Caco-2 (cell line): Measurements from ENCODE around the gene CNKSR3. TPM values are rescaled to one million over a fixed set of nuclear protein-coding genes. Genes with fewer than 3 reads are reported as not detected.

ENCODE experiments used
- BruUV-seq: library from RNA; stranded (reverse); fragments of 400-500 nt; replicated peaks from 2 replicates; lab custom pipeline; 2021; lab: Mats Ljungman, UMichigan
- CTCF ChIA-PET: fragments of 300-600 bp; sonication (Branson Sonifier 250); formaldehyde crosslinking; loops from one replicate; lab custom pipeline; 2022; ENCODE audit warnings: antibody characterized with exemption; lab: Charles Lee
- POLR2A ChIA-PET: fragments of 300-600 bp; sonication (Branson Sonifier 250); formaldehyde crosslinking; loops from one replicate; lab custom pipeline; 2022; ENCODE audit warnings: antibody characterized with exemption; lab: Charles Lee
- DNase-seq, 2 experiments: peaks; one replicate each; pipeline versions ENCODE4 v3.0.0 to v3.0.0-alpha.2; 2020 to 2022
- H3K27me3 ChIP-seq: replicated peaks from 2 replicates; pipeline ENCODE4 v1.6.0; 2011; ENCODE audit warnings: low read length; ENCODE audit not compliant: control insufficient read depth, insufficient read depth
- H3K36me3 ChIP-seq: 2 replicates; pipeline ENCODE4 v1.5.1; 2011; ENCODE audit warnings: low read length; ENCODE audit not compliant: control insufficient read depth, insufficient read depth
- H3K4me1 ChIP-seq: fragments of 250-450 bp; sonication (Bioruptor Pico); 2 replicates; pipeline ENCODE4 v1.5.1; 2020; ENCODE audit warnings: mild to moderate bottlenecking
- H3K4me3 ChIP-seq: 2 replicates; pipeline ENCODE4 v1.5.1; 2011; ENCODE audit warnings: low read depth, mild to moderate bottlenecking, control low read depth, low read length
- H3K9me3 ChIP-seq: fragments of 250-450 bp; sonication (Bioruptor Pico); 2 replicates; pipeline ENCODE4 v1.5.1; 2020; ENCODE audit warnings: mild to moderate bottlenecking, moderate library complexity
- H3K27ac Mint-ChIP-seq: one replicate; pipeline ENCODE4 v1.8.0; 2022; ENCODE audit warnings: mixed read lengths; ENCODE audit not compliant: unreplicated experiment
- H3K27me3 Mint-ChIP-seq: one replicate; pipeline ENCODE4 v1.8.0; 2022; ENCODE audit warnings: mixed read lengths; ENCODE audit not compliant: insufficient read depth, unreplicated experiment
- H3K36me3 Mint-ChIP-seq: one replicate; pipeline ENCODE4 v1.8.0; 2022; ENCODE audit warnings: mild to moderate bottlenecking, mixed read lengths; ENCODE audit not compliant: insufficient read depth, unreplicated experiment
- H3K4me1 Mint-ChIP-seq: one replicate; pipeline ENCODE4 v1.8.0; 2022; ENCODE audit warnings: low read depth, mixed read lengths; ENCODE audit not compliant: unreplicated experiment
- H3K4me3 Mint-ChIP-seq: one replicate; pipeline ENCODE4 v1.8.0; 2022; ENCODE audit warnings: mild to moderate bottlenecking, moderate library complexity, mixed read lengths; ENCODE audit not compliant: unreplicated experiment
- H3K9me3 Mint-ChIP-seq: one replicate; pipeline ENCODE4 v1.8.0; 2022; ENCODE audit warnings: mixed read lengths; ENCODE audit not compliant: unreplicated experiment
- intact Hi-C: fragments of 100-400 bp; cut with micrococcal nuclease; formaldehyde crosslinking; loops from one replicate; pipeline ENCODE4 v1.10.0; 2022; ENCODE audit not compliant: unreplicated experiment
- total RNA-seq: library from RNA; stranded (reverse); gene quantifications from 2 replicates; pipeline ENCODE4 v1.2.3, GENCODE V29; 2022
- TF ChIP-seq, protein P1 (sequence below), 2 experiments: fragments of 200-600 bp in 1 of 2; IDR thresholded peaks; 1 replicate in 1 of 2; 2 replicates in 1 of 2; pipeline versions ENCODE4 v1.5.1 to v1.8.0; 2011 to 2022; ENCODE audit warnings: antibody characterized with exemption in 1 of 2, control low read depth in 1 of 2, inconsistent platforms in 1 of 2, low read depth in 1 of 2, low read length in 1 of 2, mild to moderate bottlenecking in 1 of 2, moderate library complexity in 1 of 2; ENCODE audit not compliant: insufficient read depth in 1 of 2, severe bottlenecking in 1 of 2, unreplicated experiment in 1 of 2

Gene CNKSR3
- total RNA-seq, 1 experiment from 2014 or later: 33.1 TPM

DNA sequence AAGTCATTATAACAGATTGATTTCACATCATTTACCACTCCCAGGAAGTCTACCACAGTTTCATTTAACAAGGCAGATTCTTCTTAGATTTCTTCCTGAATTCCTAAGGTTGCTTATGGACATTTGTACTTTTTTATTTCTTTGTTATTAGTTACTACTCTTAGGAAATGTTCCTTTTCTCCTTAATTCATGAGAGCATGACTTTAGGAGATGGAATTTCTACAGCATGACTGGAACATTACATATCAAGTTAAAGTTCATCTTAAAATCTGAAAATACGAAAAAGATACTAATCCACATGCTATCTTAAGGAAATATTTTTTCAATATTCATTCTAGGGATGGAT lies 22.3 kb downstream of the CNKSR3 start:
- TF ChIP-seq, protein P1, sequence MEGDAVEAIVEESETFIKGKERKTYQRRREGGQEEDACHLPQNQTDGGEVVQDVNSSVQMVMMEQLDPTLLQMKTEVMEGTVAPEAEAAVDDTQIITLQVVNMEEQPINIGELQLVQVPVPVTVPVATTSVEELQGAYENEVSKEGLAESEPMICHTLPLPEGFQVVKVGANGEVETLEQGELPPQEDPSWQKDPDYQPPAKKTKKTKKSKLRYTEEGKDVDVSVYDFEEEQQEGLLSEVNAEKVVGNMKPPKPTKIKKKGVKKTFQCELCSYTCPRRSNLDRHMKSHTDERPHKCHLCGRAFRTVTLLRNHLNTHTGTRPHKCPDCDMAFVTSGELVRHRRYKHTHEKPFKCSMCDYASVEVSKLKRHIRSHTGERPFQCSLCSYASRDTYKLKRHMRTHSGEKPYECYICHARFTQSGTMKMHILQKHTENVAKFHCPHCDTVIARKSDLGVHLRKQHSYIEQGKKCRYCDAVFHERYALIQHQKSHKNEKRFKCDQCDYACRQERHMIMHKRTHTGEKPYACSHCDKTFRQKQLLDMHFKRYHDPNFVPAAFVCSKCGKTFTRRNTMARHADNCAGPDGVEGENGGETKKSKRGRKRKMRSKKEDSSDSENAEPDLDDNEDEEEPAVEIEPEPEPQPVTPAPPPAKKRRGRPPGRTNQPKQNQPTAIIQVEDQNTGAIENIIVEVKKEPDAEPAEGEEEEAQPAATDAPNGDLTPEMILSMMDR (IDR thresholded peaks at IDR 0.05; ENCODE audit: insufficient read depth in 1 of 2, low read depth in 1 of 2, low read length in 1 of 2, severe bottlenecking in 1 of 2, unreplicated experiment in 1 of 2): no peak
- BruUV-seq: no TSS peak

GRCh38 chr6:154487367-154488247 lies 22.9 kb downstream of the CNKSR3 start:
- H3K4me3 Mint-ChIP-seq: no peak overlapping the region
- no peaks in the 10 kb centered on the region for H3K36me3 Mint-ChIP-seq
- H3K9me3 Mint-ChIP-seq: no peaks in the 10 kb centered on the region
- Histone ChIP-seq H3K36me3 (no peaks in the 10 kb centered on the region; the same call in 1 of the 2 replicates), H3K4me1 (peaks cover 24% of the 10 kb centered on the region), H3K9me3 (no peaks in the 10 kb centered on the region), H3K27me3 (no peaks in the 10 kb centered on the region), H3K4me3 (no peak overlapping the region)
- intact Hi-C loops: no loop called here
- peak in 1 of 2 experiments; percentile 7 for DNase-seq
- POLR2A ChIA-PET: no interaction called here
- CTCF ChIA-PET: no interaction called here
- TF ChIP-seq, protein P1 (IDR thresholded peaks at IDR 0.05; ENCODE audit: insufficient read depth in 1 of 2, low read depth in 1 of 2, low read length in 1 of 2, severe bottlenecking in 1 of 2, unreplicated experiment in 1 of 2): no peak
- no TSS peak for BruUV-seq
- peaks cover 7% of the 10 kb centered on the region for H3K4me1 Mint-ChIP-seq
- H3K27me3 Mint-ChIP-seq: no peaks in the 10 kb centered on the region
- H3K27ac Mint-ChIP-seq: no peak overlapping the region

More for the DNA sequence above, 22.3 kb downstream of the CNKSR3 start:
- intact Hi-C loops: no loop called here
- H3K4me3 ChIP-seq: no peak overlapping the region
- no peaks in the 10 kb centered on the region; the same call in 1 of the 2 replicates for H3K36me3 ChIP-seq
- ChIA-PET POLR2A (no interaction called here), CTCF (no interaction called here)
- no peaks in the 10 kb centered on the region for H3K9me3 Mint-ChIP-seq
- H3K27me3 Mint-ChIP-seq: no peaks in the 10 kb centered on the region
- peaks cover 24% of the 10 kb centered on the region for H3K4me1 ChIP-seq
- no peaks in the 10 kb centered on the region for H3K36me3 Mint-ChIP-seq
- peaks cover 7% of the 10 kb centered on the region for H3K4me1 Mint-ChIP-seq
- H3K27me3 ChIP-seq: no peaks in the 10 kb centered on the region
- DNase-seq: no peak
- no peak overlapping the region for H3K27ac Mint-ChIP-seq
- no peaks in the 10 kb centered on the region for H3K9me3 ChIP-seq
- H3K4me3 Mint-ChIP-seq: no peak overlapping the region

GRCh38 chr6:154485815-154486214 lies 24.7 kb downstream of the CNKSR3 start:
- BruUV-seq: no TSS peak
- Mint-ChIP-seq H3K27me3 (no peaks in the 10 kb centered on the region), H3K36me3 (no peaks in the 10 kb centered on the region), H3K27ac (no peak overlapping the region), H3K4me3 (no peak overlapping the region), H3K4me1 (peaks cover 7% of the 10 kb centered on the region), H3K9me3 (no peaks in the 10 kb centered on the region)
- Histone ChIP-seq H3K4me3 (no peak overlapping the region), H3K36me3 (no peaks in the 10 kb centered on the region; the same call in 1 of the 2 replicates), H3K9me3 (no peaks in the 10 kb centered on the region), H3K4me1 (peaks cover 24% of the 10 kb centered on the region), H3K27me3 (no peaks in the 10 kb centered on the region)
- DNase-seq: no peak
- TF ChIP-seq, protein P1 (IDR thresholded peaks at IDR 0.05; ENCODE audit: insufficient read depth in 1 of 2, low read depth in 1 of 2, low read length in 1 of 2, severe bottlenecking in 1 of 2, unreplicated experiment in 1 of 2): no peak
- intact Hi-C loops: no loop called here
- ChIA-PET POLR2A (no interaction called here), CTCF (no interaction called here)
